A549 (cell line): ENCODE results near the gene PTPN6. TPM values are rescaled to one million over a fixed set of nuclear protein-coding genes. Genes with fewer than 3 reads are reported as not detected.

Experiments used
- ATAC-seq, 2 experiments: fragments of 200-7000 bp in 1 of 2; fragments of >200 bp in 1 of 2; cut with Nextera tagmentation in 1 of 2; cut with Tn5 transposase in 1 of 2; 3 replicates each; pipeline versions ENCODE4 v1.8.0 to v1.9.1; 2018 to 2020; ENCODE audit warnings: mild to moderate bottlenecking in 1 of 2, moderate library complexity in 1 of 2
- CTCF ChIA-PET: fragments of 300-600 bp; sonication (Branson Sonifier 250); formaldehyde crosslinking; extraction: SDS; loops from one replicate; lab custom pipeline; 2021; ENCODE audit warnings: antibody characterized with exemption, inconsistent platforms; lab: Yijun Ruan, JAX
- POLR2A ChIA-PET: fragments of 350-600 bp; formaldehyde crosslinking; extraction: SDS; loops from one replicate; lab custom pipeline; 2021; ENCODE audit warnings: antibody characterized with exemption, inconsistent platforms; lab: Yijun Ruan, JAX
- DNase-seq, 2 experiments: peaks; one replicate each; pipeline versions ENCODE4 v3.0.0 to v3.0.0-alpha.2; 2011 to 2016; ENCODE audit warnings: low read depth in 1 of 2, low spot score in 1 of 2
- FAIRE-seq: peaks from 2 replicates; lab custom pipeline; 2011; peaks lifted over from hg19 to GRCh38; lab: Jason Lieb, UNC
- H3K27ac ChIP-seq, 2 experiments: fragments of >200 bp; sonication (Bioruptor Twin); formaldehyde crosslinking; 3 replicates each; pipeline ENCODE4 v1.5.1; 2016 to 2017
- H3K4me1 ChIP-seq: fragments of >200 bp; sonication (Bioruptor Twin); formaldehyde crosslinking; 3 replicates; pipeline ENCODE4 v1.6.1; 2016
- H3K4me2 ChIP-seq: fragments of >200 bp; sonication (Bioruptor Twin); formaldehyde crosslinking; 3 replicates; pipeline ENCODE4 v1.6.1; 2016
- H3K4me3 ChIP-seq: fragments of >200 bp; sonication (Bioruptor Twin); formaldehyde crosslinking; 3 replicates; pipeline ENCODE4 v1.5.1; 2016
- H3K9me3 ChIP-seq: fragments of >200 bp; sonication (Bioruptor Twin); formaldehyde crosslinking; 3 replicates; pipeline ENCODE4 v1.6.1; 2016
- ATOH8 ChIP-seq: fragments of 250-450 bp; sonication (Bioruptor Pico); IDR thresholded peaks from 2 replicates; pipeline ENCODE4 v1.5.0; 2020; ENCODE audit warnings: low read depth, mild to moderate bottlenecking, moderate library complexity
- BCL3 ChIP-seq: fragments of >200 bp; sonication (Bioruptor Twin); formaldehyde crosslinking; IDR thresholded peaks from 3 replicates; pipeline ENCODE4 v1.6.1; 2016
- CBX2 ChIP-seq: fragments of 200-600 bp; sonication (generic); IDR thresholded peaks from 2 replicates; pipeline ENCODE4 v1.6.1; 2016; ENCODE audit warnings: low read depth, mild to moderate bottlenecking, borderline replicate concordance
- CTCF ChIP-seq: fragments of >200 bp; sonication (Bioruptor Twin); formaldehyde crosslinking; IDR thresholded peaks from 3 replicates; pipeline ENCODE4 v1.5.1; 2016
- E2F6 ChIP-seq: IDR thresholded peaks from 2 replicates; pipeline ENCODE4 v1.6.1; 2012; ENCODE audit warnings: low read depth, borderline replicate concordance
- ESRRA ChIP-seq: fragments of 150-350 bp; IDR thresholded peaks from 2 replicates; pipeline ENCODE4 v1.6.1; 2014; ENCODE audit warnings: mild to moderate bottlenecking, low read length, borderline replicate concordance
- FOXS1 ChIP-seq: fragments of 250-450 bp; sonication (Bioruptor Pico); IDR thresholded peaks from 2 replicates; pipeline ENCODE4 v1.5.0; 2020; ENCODE audit warnings: mild to moderate bottlenecking, moderate library complexity
- HES2 ChIP-seq: fragments of >200 bp; sonication (Bioruptor Twin); formaldehyde crosslinking; IDR thresholded peaks from 2 replicates; pipeline ENCODE4 v1.6.1; 2016
- HEYL ChIP-seq: fragments of 250-450 bp; sonication (Bioruptor Pico); IDR thresholded peaks from 2 replicates; pipeline ENCODE4 v1.8.0; 2021; ENCODE audit warnings: mild to moderate bottlenecking, moderate library complexity
- HOXA7 ChIP-seq: fragments of 250-450 bp; sonication (Bioruptor Pico); IDR thresholded peaks from 2 replicates; pipeline ENCODE4 v1.5.0; 2020; ENCODE audit warnings: mild to moderate bottlenecking, moderate library complexity
- HOXB13 ChIP-seq: fragments of 250-450 bp; sonication (Bioruptor Pico); IDR thresholded peaks from 2 replicates; pipeline ENCODE4 v1.5.0; 2020; ENCODE audit warnings: low read depth, mild to moderate bottlenecking, moderate library complexity
- HOXB5 ChIP-seq: fragments of 250-450 bp; sonication (Bioruptor Pico); IDR thresholded peaks from 2 replicates; pipeline ENCODE4 v1.5.0; 2020; ENCODE audit warnings: mild to moderate bottlenecking, moderate library complexity
- MAFK ChIP-seq: fragments of 450-650 bp; IDR thresholded peaks from 2 replicates; pipeline ENCODE4 v1.6.1; 2014; ENCODE audit not compliant: partially characterized antibody
- MAX ChIP-seq: IDR thresholded peaks from 2 replicates; pipeline ENCODE4 v1.6.1; 2012
- NFE2L2 ChIP-seq: fragments of 150-350 bp; conservative IDR thresholded peaks from 2 replicates; pipeline ENCODE4 v1.6.1; 2014; ENCODE audit warnings: low read length
- NR3C1 ChIP-seq: fragments of >200 bp; sonication (Bioruptor Twin); formaldehyde crosslinking; IDR thresholded peaks from 3 replicates; pipeline ENCODE4 v1.6.1; 2017
- POLR2AphosphoS2 ChIP-seq: conservative IDR thresholded peaks from 2 replicates; pipeline ENCODE4 v1.6.1; 2012; ENCODE audit warnings: low read length, improper control_type of control experiment, inconsistent platforms
- RAD21 ChIP-seq, 2 experiments: fragments of >200 bp in 1 of 2; sonication (Bioruptor Twin) in 1 of 2; formaldehyde crosslinking in 1 of 2; IDR thresholded peaks in 1 of 2; conservative IDR thresholded peaks in 1 of 2; 2 replicates in 1 of 2; 3 replicates in 1 of 2; pipeline ENCODE4 v1.6.1; 2012 to 2018; ENCODE audit warnings: inconsistent platforms in 1 of 2
- RCOR1 ChIP-seq: fragments of 150-350 bp; IDR thresholded peaks from 2 replicates; pipeline ENCODE4 v1.6.1; 2014; ENCODE audit warnings: antibody characterized with exemption, low read length, low read depth
- REST ChIP-seq: fragments of 200-600 bp; sonication (generic); IDR thresholded peaks from 2 replicates; pipeline ENCODE4 v1.6.1; 2016; ENCODE audit warnings: antibody characterized with exemption, mild to moderate bottlenecking, moderate library complexity
- RNF2 ChIP-seq: fragments of 200-600 bp; sonication (generic); IDR thresholded peaks from 2 replicates; pipeline ENCODE4 v1.6.1; 2016; ENCODE audit warnings: low read depth, mild to moderate bottlenecking, antibody characterized with exemption, moderate library complexity, borderline replicate concordance
- TFCP2L1 ChIP-seq: fragments of 250-450 bp; sonication (Bioruptor Pico); IDR thresholded peaks from 2 replicates; pipeline ENCODE4 v1.5.0; 2021; ENCODE audit warnings: mild to moderate bottlenecking
- TP53 ChIP-seq: fragments of 250-450 bp; sonication (Bioruptor Pico); IDR thresholded peaks from 2 replicates; pipeline ENCODE4 v1.5.0; 2021; ENCODE audit warnings: mild to moderate bottlenecking, moderate library complexity
- USF2 ChIP-seq: fragments of 450-650 bp; IDR thresholded peaks from 2 replicates; pipeline ENCODE4 v1.6.1; 2014; ENCODE audit warnings: antibody characterized with exemption
- WGBS: methylation state at CpG from one replicate; pipeline ENCODE4 v1.1.6; 2017; ENCODE audit errors: missing lambda C conversion rate; 5-methylcytosine and 5-hydroxymethylcytosine counted together
- polyA plus RNA-seq, 4 experiments: library from polyadenylated mRNA; depleted of rRNA in 3 of 4; stranded (reverse); fragments of >200 nt; fragmentation: RNase III in 1 of 4; extraction: RNeasy Plus Mini Kit Qiagen cat#74134 plus additional on column Dnase treatment in 1 of 4; gene quantifications; 2 replicates in 3 of 4; 3 replicates in 1 of 4; pipeline ENCODE4 v1.2.3, GENCODE V29; 2011 to 2017

PTPN6 gene
- polyA plus RNA-seq, 2 of the 4 experiments (the other 2 are of a cell fraction) = 15.1 to 18.9 TPM

GRCh38 chr12:6917491-6918231 lies 33.5 kb upstream of the PTPN6 start (continued):
- TF ChIP-seq ESRRA (no peak), TFCP2L1 (no peak), RAD21 (conservative IDR thresholded peaks at IDR 0.05 in 1 of 2, IDR thresholded peaks at IDR 0.05 in 1 of 2) (no peak), NR3C1 (no peak), RCOR1 (no peak), RNF2 (no peak), REST (no peak)

GRCh38 chr12:6919588-6919987 lies 31.6 kb upstream of the PTPN6 start:
- no peaks in the 10 kb centered on the region for H3K9me3 ChIP-seq
- ChIA-PET CTCF (interaction anchor here (1.1 to 18.2 kb wide), 4 partner anchors 23 to 47 kb away, joined by 3 to 370 read pairs (median 6); partner anchors contain the start of genes C12orf57, PTPN6 and RNU7-1), POLR2A (no interaction called here)
- DNase-seq (no peak), ATAC-seq (no peak), FAIRE-seq (no peak)
- H3K4me1 ChIP-seq = peaks cover 15% of the 10 kb centered on the region
- no peak overlapping the region for H3K4me3 ChIP-seq
- WGBS = 87% methylated on average over 7 of the region's 7 CpGs
- H3K4me2 ChIP-seq = no peak overlapping the region
- TF ChIP-seq ATOH8 (CRISPR knock-in tag) (no peak), E2F6 (no peak), POLR2AphosphoS2 (no peak), HOXA7 (CRISPR knock-in tag) (no peak), HEYL (CRISPR knock-in tag) (no peak), HOXB13 (CRISPR knock-in tag) (no peak), RAD21 (conservative IDR thresholded peaks at IDR 0.05 in 1 of 2, IDR thresholded peaks at IDR 0.05 in 1 of 2) (no peak), CBX2 (no peak), NR3C1 (no peak), HOXB5 (CRISPR knock-in tag) (no peak), FOXS1 (CRISPR knock-in tag) (no peak), TP53 (CRISPR knock-in tag) (no peak)
- H3K27ac ChIP-seq = no peak overlapping the region

GRCh38 chr12:6921539-6921938 lies 29.6 kb upstream of the PTPN6 start:
- 87% methylated on average over 7 of the region's 7 CpGs for WGBS
- POLR2A ChIA-PET = interaction anchor here (0.6 to 1.6 kb wide), 2 partner anchors 22 to 187 kb away, joined by 4 to 7 read pairs; partner anchors contain the start of genes C12orf57 and RNU7-1
- H3K27ac ChIP-seq = no peak overlapping the region
- H3K9me3 ChIP-seq = no peaks in the 10 kb centered on the region
- peaks cover 21% of the 10 kb centered on the region for H3K4me1 ChIP-seq
- no peak for TF ChIP-seq RCOR1
- no peak for TF ChIP-seq NFE2L2
- no peak for TF ChIP-seq BCL3
- no peak for TF ChIP-seq USF2
- TF ChIP-seq CTCF = no peak
- TF ChIP-seq HES2 = no peak
- no peak for TF ChIP-seq MAFK
- TF ChIP-seq MAX = no peak
- ATAC-seq = no peak
- no peak overlapping the region for H3K4me3 ChIP-seq
- FAIRE-seq = no peak
- no peak overlapping the region for H3K4me2 ChIP-seq
- CTCF ChIA-PET = interaction anchor here (1.3 to 18.2 kb wide), 4 partner anchors 7 to 53 kb away, joined by 8 to 370 read pairs (median 50); partner anchors contain the start of genes C12orf57, ENO2, PTPN6 and RNU7-1
- no peak for DNase-seq
